Smooth muscle cell (in vitro differentiated cells): ENCODE measurements around the gene USP43. TPM values are rescaled to one million over a fixed set of nuclear protein-coding genes. Genes with fewer than 3 reads are reported as not detected.

Experiments
- DNase-seq: peaks from one replicate; lab custom pipeline; 2025; ENCODE audit not compliant: unreplicated experiment; lab: John Stamatoyannopoulos, UW
- H2AFZ ChIP-seq: fragments of 200-600 bp; sonication (generic); 2 replicates; pipeline ENCODE4 v1.6.0; 2016; ENCODE audit warnings: antibody characterized with exemption, low read depth, mild to moderate bottlenecking
- H3F3A ChIP-seq: fragments of 200-600 bp; sonication (generic); 2 replicates; pipeline ENCODE4 v1.6.0; 2017; ENCODE audit warnings: antibody characterized with exemption, low read depth
- H3K27ac ChIP-seq: fragments of 200-600 bp; sonication (generic); 2 replicates; pipeline ENCODE4 v1.5.1; 2016; ENCODE audit warnings: low read depth, mild to moderate bottlenecking
- H3K27me3 ChIP-seq: fragments of 200-600 bp; sonication (generic); 2 replicates; pipeline ENCODE4 v1.6.1; 2016; ENCODE audit warnings: low read depth, mild to moderate bottlenecking
- H3K36me3 ChIP-seq: fragments of 200-600 bp; sonication (generic); 2 replicates; pipeline ENCODE4 v1.5.1; 2016; ENCODE audit warnings: low read depth
- H3K4me1 ChIP-seq: fragments of 200-600 bp; sonication (generic); 2 replicates; pipeline ENCODE4 v1.5.1; 2016; ENCODE audit warnings: low read depth
- H3K4me2 ChIP-seq: fragments of 200-600 bp; sonication (generic); 2 replicates; pipeline ENCODE4 v1.6.0; 2016; ENCODE audit warnings: mild to moderate bottlenecking
- H3K4me3 ChIP-seq: fragments of 200-600 bp; sonication (generic); 2 replicates; pipeline ENCODE4 v1.5.1; 2016; ENCODE audit warnings: mild to moderate bottlenecking
- H3K79me2 ChIP-seq: fragments of 200-600 bp; sonication (generic); 2 replicates; pipeline ENCODE4 v1.6.0; 2016; ENCODE audit warnings: low read depth, mild to moderate bottlenecking
- H3K9ac ChIP-seq: fragments of 200-600 bp; sonication (generic); 2 replicates; pipeline ENCODE4 v1.6.0; 2016; ENCODE audit warnings: low read depth
- H3K9me3 ChIP-seq: fragments of 200-600 bp; sonication (generic); replicated peaks from 2 replicates; pipeline ENCODE4 v1.5.1; 2016; ENCODE audit warnings: low read depth
- H4K20me1 ChIP-seq: fragments of 200-600 bp; sonication (generic); 2 replicates; pipeline ENCODE4 v1.6.0; 2016; ENCODE audit warnings: low read depth
- CTCF ChIP-seq: fragments of 200-600 bp; sonication (generic); IDR thresholded peaks from 2 replicates; pipeline ENCODE4 v1.5.1; 2017; ENCODE audit warnings: borderline replicate concordance, mild to moderate bottlenecking, antibody characterized with exemption; ENCODE audit not compliant: insufficient read depth, poor library complexity, severe bottlenecking
- WGBS: methylation state at CpG from one replicate; pipeline ENCODE4 v1.1.7; 2016; ENCODE audit warnings: low lambda C conversion rate; 5-methylcytosine and 5-hydroxymethylcytosine counted together
- polyA plus RNA-seq: library from polyadenylated mRNA; unstranded; fragments of >200 nt; fragmentation: Nextera tagmentation; extraction: Ambion mirVana; gene quantifications from 2 replicates; pipeline ENCODE4 v1.2.1, GENCODE V29; 2016
- total RNA-seq: library from RNA; depleted of rRNA; stranded (reverse); fragments of >200 nt; gene quantifications from 2 replicates; pipeline ENCODE4 v1.2.3, GENCODE V29; 2014

USP43 gene
- total and polyA plus RNA-seq, 2 experiments from 2014 or later: 2.0 to 2.7 TPM

DNA sequence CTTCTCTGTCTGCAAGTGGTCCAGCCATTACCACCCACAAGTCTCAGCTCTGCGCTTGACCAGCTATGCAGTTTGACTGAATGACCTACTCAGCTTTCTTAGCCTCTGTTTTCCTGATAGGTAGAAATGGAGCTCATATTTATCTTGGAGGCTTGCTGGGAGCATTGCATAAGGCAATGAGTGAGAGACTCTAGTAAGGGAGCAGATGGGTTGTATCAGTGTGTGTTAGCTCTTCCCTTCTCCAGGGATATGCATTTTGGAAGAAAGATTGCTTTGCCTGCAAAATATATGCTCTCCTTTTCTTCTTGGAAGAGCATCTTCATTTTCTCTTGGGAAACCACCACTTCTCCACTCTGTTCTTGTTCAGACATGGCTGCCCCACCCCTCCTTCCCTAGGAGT is 120.0 kb downstream of the USP43 start:
- 100% methylated on average over 1 of the region's 1 CpG for WGBS
- Histone ChIP-seq H3K4me2 (no peak overlapping the region), H3K9ac (no peak overlapping the region), H3K9me3 (no peaks in the 10 kb centered on the region), H2AFZ (no peak overlapping the region), H3K27ac (no peak overlapping the region), H3K4me3 (no peak overlapping the region), H3K36me3 (no peaks in the 10 kb centered on the region), H3K27me3 (peaks cover 40% of the 10 kb centered on the region), H3K79me2 (no peaks in the 10 kb centered on the region), H4K20me1 (no peaks in the 10 kb centered on the region), H3K4me1 (no peaks in the 10 kb centered on the region), H3F3A (no peaks in the 10 kb centered on the region)
- DNase-seq: no peak
- TF ChIP-seq CTCF: no peak

GRCh38 chr17:9766970-9767369 is 121.7 kb downstream of the USP43 start:
- no peaks in the 10 kb centered on the region for H3K9me3 ChIP-seq
- no peak overlapping the region for H3K9ac ChIP-seq
- no peaks in the 10 kb centered on the region for H3K36me3 ChIP-seq
- H3K4me1 ChIP-seq: no peaks in the 10 kb centered on the region
- no peak overlapping the region for H3K4me2 ChIP-seq
- H2AFZ ChIP-seq: no peak overlapping the region
- no peak for DNase-seq
- H3F3A ChIP-seq: no peaks in the 10 kb centered on the region
- no peak overlapping the region for H3K4me3 ChIP-seq
- peaks cover 40% of the 10 kb centered on the region for H3K27me3 ChIP-seq
- no peaks in the 10 kb centered on the region for H4K20me1 ChIP-seq
- no peaks in the 10 kb centered on the region for H3K79me2 ChIP-seq
- no peak for TF ChIP-seq CTCF
- H3K27ac ChIP-seq: no peak overlapping the region
- 65% methylated on average over 5 of the region's 5 CpGs for WGBS

- DNase-seq: no peak
- Histone ChIP-seq H3K4me2 (no peak overlapping the region), H3K4me1 (no peaks in the 10 kb centered on the region), H3K9me3 (no peaks in the 10 kb centered on the region), H3K27me3 (peaks cover 40% of the 10 kb centered on the region), H3K4me3 (no peak overlapping the region), H4K20me1 (no peaks in the 10 kb centered on the region), H3K27ac (no peak overlapping the region), H3K9ac (no peak overlapping the region), H2AFZ (no peak overlapping the region), H3K36me3 (no peaks in the 10 kb centered on the region), H3K79me2 (no peaks in the 10 kb centered on the region), H3F3A (no peaks in the 10 kb centered on the region)
- TF ChIP-seq CTCF: no peak
- 86% methylated on average over 7 of the region's 7 CpGs for WGBS
Measured at GRCh38 chr17:9767432-9767991, 122.2 kb downstream of the USP43 start.

GRCh38 chr17:9768381-9768934 is 123.1 kb downstream of the USP43 start:
- H3K27ac ChIP-seq: no peak overlapping the region
- no peaks in the 10 kb centered on the region for H3K9me3 ChIP-seq
- H3K4me2 ChIP-seq: no peak overlapping the region
- no peaks in the 10 kb centered on the region for H3K79me2 ChIP-seq
- peaks cover 32% of the 10 kb centered on the region for H3K27me3 ChIP-seq
- WGBS: 54% methylated on average over 5 of the region's 5 CpGs
- H3K36me3 ChIP-seq: no peaks in the 10 kb centered on the region
- no peaks in the 10 kb centered on the region for H3F3A ChIP-seq
- DNase-seq: no peak
- no peaks in the 10 kb centered on the region for H4K20me1 ChIP-seq
- no peak overlapping the region for H3K4me3 ChIP-seq
- H2AFZ ChIP-seq: no peak overlapping the region
- no peaks in the 10 kb centered on the region for H3K4me1 ChIP-seq
- TF ChIP-seq CTCF: peak; percentile 65
- H3K9ac ChIP-seq: no peak overlapping the region
